ENCODE results near the gene WWTR1.
A peak's percentile ranks its signal among the peaks of the same experiment; 100 is the strongest.

Gene WWTR1

DNA sequence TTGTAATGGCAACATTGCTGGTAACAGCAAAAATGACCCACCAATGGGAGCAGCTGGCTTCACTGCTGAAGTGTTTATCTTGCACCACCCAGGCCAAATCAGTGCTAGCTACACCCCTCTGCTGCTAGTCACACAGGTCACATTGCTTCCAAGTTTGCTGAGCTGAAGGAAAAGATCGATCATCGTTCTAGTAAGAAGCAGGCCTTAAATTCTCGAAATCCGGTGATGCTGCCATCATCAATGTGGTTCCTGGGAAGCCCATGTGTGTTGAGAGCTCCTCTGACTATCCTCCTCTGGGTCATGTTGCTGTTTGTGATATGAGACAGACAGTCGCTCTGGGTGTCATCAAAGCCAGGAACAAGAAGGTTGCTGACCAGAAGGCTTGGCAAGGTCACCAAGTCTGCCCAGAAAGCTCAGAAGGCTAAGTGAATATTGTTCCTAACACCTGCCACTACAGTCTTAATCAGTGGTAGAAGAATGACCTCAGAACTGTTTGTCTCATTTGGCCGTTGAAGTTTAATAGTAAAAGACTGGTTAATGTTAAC, 162.2 kb downstream of the WWTR1 start:
- no peak for DNase-seq (ENCODE audit: low spot score)

DNA sequence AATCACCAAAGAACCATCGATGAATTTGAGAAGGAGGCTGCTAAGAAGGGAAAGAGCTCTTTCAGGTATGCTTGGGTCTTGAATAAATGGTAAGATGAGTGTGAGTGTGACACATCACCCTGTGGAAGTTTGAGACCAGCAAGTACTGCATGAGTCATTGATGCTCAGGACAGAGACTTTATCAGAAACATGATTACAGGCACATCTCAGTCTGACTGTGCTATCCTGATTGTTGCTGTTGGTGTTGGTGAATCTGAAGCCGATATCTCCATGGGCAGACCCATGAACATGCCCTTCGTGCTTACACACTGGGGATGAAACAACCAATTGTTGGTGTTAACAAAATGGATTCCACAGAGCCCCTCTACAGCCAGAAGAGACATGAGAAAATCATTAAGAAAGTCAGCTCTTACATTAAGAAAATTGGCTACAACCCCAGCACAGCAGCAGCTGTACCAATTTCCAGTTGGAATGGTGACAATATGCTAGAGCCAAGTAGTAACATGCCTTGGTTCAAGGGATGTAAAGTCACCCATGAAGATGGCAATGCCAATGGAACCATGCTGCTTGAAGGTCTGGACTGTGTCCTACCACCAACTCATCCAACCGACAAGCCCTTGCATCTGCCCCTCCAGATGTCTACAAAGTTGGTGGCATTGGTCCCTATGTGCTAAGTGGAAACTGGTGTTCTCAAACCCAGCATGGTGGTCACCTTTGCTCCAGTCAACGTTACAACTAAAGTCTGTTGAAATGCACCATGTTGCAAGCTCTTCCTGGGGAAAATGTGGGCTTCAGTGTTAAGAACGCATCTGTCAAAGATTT, 162.9 kb downstream of the WWTR1 start:
- no peak for DNase-seq (ENCODE audit: low spot score)

DNA sequence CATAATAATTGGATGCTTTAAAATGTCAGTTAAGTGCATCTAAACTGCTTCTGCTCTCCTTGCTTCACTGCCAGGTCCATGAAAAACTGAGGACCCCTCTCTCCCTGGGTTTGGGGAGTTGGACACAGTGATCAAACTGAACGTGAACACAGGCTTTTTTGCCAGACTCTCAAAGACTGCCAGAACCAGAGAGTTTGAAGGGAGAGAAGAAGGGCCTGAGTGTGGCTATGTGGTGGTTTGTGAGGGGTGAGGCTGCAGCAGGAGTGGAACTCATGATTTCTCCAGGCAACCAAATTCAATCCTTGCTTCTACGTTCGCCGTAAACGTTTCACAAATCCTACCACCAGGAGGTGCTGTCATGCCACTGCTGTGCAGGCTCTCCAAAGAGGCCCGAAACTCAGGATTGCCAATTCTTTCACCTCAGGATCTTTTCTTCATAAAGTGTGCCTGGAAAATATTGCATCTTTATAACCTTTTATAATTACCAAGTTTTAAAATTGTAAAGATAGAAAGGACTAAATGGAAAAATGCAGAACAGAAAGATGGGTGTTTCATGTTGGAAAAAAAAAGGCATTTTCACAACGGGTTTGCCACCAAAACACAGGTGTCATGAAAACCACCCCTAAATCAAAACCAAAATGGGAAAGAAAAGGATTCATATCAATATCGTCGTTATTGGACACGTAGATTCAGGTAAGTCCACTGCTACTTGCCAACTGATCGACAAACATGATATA, 163.6 kb downstream of the WWTR1 start:
- DNase-seq (ENCODE audit: low spot score) = peak; percentile 77

DNA sequence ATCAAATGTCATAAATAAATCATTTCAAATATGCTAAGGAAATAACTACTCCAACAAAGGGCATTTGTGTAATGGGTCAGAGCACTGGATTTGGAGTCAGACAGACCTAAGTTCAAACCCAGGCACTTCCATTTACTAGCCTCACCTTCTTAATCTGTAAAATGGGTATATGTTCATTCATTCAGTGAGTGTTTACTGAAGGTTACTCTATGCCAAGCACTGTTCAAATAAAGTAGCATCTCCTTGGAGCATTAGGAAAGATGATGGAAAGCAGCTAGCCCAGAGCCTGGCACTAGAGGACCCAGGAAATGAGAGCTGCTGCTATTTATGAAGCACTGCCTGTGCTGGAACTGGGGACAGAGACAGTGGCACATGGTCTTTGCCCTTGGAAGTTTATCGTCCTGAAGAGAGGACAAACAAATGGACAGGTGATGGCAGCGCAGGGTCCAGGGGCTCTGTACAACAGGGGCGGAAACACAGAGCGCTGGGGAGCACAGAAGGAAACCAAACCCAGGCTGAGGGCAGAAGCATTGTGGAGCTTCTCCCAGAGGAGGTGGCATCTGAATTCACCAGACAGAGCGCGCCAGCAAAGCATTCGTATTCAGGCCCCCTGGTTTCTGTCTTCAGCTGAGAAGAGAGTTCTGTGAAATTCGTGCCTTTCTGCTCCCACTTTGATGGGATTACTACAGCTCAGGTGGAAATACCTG, 164.4 kb downstream of the WWTR1 start:
- DNase-seq (ENCODE audit: low spot score) = no peak

DNA sequence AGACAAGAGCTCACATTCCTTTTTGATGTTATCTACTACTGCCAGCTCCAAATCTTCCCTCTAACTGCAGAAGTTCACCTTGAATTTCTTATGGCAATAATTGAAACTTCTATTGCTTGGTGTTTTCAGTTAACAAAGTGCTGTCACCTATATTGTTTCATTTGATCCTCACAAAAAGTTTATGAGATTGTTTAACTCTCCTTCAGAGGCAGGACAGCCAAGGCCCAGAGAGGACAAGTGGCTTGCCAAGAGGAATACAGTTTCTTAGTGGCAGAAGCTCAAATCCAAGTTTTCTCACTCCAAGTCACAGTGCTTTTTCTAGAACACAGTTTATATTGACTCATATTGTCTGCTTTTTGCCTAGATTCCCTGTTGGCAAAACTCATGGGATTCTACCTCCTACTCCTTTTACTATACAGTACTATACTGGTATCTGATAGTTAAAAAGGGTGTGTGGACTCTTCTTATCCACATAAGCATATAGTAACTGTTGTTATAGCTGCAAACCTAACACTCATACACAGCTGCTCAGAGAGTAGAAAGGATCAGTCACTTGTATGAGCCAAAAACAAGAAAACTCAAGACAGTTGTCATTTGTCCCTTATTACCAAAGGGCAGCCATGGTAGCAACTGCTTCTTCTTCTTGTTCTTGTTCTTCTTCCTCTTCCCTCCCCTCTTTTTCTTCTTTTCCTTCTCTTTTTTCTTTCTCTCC, 167.4 kb downstream of the WWTR1 start:
- no peak for DNase-seq (ENCODE audit: low spot score)

DNA sequence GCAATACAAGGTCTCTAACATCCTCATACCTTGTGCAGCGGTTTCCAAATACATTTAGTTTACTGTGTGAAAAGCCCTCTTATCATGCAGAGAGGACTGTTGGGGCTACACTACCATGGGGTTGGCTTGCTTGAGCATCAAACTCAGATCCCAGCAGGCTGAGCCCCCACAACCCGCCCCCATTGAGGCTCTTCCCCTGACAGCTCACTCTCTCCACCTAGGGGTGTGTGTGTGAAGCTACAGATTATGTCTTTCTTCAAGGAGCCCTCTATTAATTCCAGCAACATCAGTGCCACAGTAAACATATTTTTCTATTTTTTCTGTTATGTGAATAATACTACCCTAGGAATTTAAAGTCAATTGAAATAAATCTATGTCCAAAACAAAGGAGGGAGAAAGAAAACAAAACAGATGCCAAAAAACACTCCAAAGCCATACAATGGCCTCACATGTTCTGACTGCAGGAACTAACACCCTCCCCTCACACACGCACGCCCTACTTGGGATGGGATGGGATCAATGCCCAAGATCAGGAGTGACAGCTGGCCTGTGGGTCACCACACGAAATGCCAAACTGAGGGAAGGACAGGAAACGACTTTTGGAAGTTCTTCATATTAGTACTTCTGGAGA, 168.7 kb downstream of the WWTR1 start:
- no peak for DNase-seq (ENCODE audit: low spot score)

DNA sequence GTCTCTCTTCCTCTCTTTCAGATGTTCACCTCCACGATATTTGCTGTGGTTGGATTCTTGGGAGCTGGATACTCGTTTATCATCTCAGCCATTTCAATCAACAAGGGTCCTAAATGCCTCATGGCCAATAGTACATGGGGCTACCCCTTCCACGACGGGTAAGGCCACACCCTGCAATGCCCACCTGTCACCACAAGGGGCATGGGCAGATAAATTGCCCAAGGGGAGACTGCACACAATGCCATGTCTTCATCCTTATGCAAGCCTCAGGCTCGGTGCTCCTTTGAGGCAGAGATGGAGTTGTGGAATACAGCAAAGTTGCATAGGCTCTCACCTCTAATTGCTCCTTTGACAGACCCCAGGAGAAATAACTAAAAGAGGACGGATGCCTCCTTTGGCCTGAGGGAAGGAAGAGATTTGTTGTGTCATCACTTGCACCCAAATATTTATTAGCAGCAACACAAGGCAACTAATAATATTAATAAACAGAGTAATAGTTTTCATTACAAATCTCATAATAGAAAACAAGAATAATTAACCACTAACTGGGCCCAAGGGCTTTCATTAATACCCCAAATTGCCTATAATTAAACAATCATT, 170.1 kb downstream of the WWTR1 start:
- no peak for DNase-seq (ENCODE audit: low spot score)

DNA sequence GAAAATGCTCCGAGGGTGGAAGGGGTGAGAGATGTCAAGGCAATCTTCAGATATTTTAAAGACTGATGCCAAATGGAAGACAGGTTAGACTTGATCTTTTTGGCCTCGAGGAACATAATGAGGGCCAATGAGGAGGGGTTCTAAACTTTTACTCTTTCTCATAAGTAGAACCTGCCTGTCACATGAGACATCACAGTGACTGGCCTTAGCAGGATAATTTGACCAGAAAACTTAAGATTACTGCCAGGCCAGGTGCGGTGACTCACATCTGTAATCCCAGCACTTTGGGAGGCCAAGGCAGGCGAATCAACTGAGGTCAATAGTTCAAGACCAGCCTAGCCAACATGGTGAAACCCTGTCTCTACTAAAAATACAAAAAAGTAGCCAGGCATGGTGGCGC, 171.1 kb downstream of the WWTR1 start:
- DNase-seq (ENCODE audit: low spot score) = no peak

DNA sequence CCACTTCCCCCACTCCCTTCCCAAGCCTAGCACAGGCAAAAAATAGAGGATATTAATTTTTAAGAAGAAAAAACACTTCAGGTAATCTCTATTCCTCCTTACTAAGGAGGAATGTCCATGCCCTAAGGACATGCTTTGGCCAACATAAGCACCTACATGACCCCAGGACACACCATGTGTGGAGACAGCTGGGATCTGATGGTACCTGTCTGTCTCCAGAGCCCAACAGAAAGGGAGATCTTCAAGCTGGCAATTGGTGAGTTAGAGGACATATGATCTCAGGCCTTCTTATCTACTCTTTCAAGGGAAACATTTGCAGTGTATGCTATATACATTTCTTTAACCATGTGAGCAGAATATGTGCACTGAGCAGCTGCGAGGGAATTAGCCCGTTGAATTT, 176.3 kb downstream of the WWTR1 start:
- DNase-seq (ENCODE audit: low spot score) = no peak

DNA sequence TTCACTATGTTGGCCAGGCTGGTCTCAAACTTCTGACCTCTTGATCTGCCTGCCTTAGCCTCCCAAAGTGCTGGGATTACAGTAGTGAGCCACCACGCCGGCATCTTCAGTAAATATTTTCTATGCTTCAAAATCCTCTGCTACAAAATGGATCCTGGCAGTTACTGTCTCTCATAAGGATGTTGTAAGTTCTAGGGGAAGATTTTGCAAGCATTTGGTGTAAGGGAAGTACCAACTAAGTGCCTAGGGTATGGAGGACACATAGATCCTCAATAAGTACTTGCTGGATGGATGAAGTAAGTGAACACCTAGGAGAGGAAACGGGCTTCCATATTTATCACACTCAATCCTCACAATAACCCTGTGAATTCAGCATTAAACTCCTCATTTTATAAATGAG, 176.8 kb downstream of the WWTR1 start:
- no peak for DNase-seq (ENCODE audit: low spot score)

DNA sequence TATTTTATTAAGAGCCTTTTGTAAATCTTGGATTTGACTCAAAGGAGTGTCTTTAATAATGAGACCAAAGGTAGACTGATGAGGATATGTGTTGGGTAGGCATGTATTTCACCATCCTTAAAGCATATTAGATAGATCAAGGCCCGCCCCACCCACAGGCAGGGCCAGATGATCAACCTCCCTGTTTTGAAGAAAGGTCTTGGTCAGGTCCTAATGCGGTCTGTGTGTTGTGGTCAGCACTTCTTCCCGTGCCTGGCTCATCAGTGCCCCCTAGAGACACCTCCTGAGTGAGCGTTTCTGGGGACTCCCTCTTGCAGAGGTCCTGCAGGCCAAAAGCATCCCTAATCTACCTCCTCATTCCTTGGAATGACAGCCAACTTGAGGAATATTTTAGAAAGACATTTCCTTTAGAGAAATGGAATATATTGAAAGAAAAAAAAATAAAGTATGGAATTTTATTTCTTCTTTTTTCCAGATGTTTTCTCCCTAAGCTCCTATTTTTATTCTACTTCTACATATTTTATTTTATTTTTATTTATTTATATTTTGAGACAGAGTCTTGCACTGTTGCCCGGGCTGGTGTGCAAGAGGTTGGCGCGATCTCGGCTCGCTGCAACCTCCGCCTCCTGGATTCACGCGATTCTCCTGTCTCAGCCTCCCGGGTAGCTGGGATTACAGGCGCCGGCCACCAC, 177.4 kb downstream of the WWTR1 start:
- peak; percentile 68 for DNase-seq (ENCODE audit: low spot score)

DNA sequence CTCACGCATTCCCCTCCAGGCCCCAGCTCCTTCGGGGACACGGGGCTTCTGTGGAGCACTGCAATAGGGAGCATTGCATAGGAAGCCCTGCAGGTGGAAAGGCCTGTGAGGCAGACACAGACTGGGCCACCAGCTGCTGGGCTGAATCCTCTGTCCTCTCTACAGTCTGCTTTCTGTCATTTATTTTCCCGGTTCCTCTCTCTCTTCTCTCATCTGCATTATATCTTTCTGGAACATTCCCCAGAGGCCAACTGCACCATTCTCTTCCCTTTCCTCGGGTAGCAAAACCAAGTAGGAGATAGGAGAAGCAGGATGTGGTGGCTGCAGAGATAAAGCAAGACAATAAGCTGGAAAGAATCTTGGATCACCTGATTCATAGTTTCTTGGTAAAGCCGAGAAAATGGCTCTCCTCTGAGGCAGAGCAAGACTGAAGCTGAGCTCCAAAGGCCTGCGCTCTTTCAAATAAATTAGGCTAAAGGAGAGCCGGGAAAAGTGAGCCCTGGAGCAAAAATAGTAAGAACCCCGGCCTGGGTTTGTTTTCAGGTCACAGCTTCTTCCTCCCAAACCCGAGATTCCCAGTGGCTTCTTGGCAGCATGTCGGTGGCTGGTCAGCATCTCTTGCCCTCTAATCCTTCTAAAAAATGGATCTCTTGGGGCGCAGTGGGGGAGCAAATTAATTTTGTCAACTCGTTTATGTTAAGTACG, 178.1 kb downstream of the WWTR1 start:
- no peak for DNase-seq (ENCODE audit: low spot score)

DNA sequence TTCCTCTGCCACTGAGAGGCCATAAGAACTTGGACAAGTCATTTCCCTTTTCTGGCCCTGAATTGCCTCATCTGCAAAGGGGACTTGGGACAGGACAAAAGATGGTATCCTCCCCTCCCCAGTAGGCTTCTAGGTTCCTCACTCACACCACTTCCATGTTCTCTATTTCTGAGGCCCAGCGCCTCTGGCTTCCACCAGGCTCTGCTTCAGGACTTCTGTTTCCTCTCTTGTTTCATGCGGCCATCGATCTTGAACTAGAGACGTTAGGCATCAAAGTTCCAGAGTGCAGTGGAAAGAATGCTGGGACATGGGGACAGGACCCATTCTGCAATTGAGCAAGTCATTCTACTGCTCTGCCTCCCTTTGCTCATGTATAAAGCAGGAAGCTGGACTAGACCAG, 181.6 kb downstream of the WWTR1 start:
- no peak for DNase-seq (ENCODE audit: low spot score)

DNA sequence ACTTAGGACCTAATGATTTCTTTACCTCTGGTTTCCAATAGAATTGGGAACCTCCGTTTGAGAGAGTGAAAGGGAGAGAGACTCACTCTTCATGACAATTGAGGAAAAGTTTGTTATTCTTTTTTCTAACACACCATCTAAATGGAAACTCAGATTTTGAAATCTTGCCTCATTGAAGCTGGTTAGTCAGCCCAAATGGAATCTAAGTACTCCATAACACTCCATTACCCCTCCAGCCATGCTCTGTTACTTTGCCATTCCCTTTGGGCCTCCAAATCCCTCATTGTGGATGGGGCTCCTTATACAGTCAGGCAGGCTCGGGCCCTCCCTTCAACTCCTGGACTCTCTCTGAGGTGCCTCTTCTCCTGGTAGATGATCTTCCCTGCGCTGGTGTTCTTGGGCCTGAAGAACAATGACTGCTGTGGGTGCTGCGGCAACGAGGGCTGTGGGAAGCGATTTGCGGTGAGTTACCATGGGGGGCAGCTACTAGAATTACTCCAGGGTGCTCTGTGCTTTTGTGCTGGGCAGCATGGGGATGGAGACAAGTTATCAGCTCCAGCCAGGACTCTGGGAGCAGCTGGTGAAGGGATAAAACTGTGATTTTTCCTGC, 182.3 kb downstream of the WWTR1 start:
- no peak for DNase-seq (ENCODE audit: low spot score)

DNA sequence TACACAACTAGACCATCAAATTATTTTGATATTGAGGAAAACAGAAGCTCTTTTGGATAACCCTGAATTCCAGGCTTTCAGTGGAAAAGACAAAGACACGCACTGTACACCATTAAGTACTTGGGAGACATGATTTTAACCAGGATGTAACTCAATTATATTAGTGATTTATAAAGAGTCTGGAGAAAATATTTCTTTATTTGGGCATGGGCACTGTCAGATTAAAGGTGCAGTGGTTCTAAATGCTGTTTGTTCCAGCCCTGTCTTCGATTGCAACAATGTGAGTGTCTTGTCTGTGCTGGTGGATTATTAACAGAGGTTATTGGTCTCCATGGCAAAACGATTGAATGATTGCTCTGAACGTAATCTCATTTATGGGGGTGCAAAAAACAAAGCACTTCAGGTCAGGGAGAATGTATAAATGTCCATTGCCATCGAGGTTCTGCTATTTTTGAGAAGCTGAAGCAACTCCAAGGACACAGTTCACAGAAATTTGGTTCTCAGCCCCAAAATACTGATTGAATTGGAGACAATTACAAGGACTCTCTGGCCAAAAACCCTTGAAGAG, 183.5 kb downstream of the WWTR1 start, which contains the start of gene TM4SF4:
TM4SF4 (plus strand) TSS at position 448 of the 568 bp plus-strand sequence. CDS start 181 bp downstream, outside the sequence.
- no peak for DNase-seq (ENCODE audit: low spot score)

DNA sequence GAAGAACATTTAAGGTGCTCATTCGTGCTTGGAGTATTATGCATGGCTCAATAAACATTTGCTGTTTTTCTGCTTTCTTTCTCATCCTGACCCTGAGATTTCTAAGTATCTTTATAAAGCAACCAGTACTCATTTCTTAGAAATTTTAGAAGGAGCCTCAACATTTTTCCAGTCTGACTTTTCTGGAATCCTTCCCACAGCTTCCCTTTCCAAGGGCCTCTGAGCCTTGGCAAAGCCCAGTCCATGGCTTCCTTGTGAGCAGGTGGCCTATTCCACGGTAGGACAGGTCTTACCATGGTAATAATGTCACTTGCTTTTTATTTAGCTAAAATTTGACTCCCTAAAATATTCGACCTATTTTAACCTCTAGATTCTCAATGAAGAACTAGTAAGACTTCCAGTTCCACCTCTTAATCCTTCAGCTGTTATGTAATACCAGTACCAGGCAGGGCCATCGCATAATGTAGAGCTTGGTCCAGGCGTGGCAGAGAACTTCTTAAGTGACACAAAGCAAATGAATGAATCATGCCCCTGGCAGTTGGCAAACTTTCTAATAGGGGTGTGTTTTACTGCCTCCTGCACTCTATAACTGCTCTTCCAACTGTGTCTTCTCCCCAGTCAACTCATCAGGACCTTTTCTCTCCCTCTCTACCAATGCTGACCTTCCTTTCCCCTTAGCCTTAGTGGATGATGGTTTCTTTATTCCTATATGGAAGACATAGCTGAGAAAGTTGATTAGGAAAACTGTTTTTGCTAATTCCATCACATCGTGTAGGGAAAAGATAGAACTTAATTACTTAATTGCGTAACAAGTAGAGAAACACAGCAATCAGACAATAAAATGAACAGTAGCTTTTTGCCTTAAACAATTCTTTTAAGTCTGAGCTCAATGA, 184.2 kb downstream of the WWTR1 start:
- DNase-seq (ENCODE audit: low spot score) = no peak

DNA sequence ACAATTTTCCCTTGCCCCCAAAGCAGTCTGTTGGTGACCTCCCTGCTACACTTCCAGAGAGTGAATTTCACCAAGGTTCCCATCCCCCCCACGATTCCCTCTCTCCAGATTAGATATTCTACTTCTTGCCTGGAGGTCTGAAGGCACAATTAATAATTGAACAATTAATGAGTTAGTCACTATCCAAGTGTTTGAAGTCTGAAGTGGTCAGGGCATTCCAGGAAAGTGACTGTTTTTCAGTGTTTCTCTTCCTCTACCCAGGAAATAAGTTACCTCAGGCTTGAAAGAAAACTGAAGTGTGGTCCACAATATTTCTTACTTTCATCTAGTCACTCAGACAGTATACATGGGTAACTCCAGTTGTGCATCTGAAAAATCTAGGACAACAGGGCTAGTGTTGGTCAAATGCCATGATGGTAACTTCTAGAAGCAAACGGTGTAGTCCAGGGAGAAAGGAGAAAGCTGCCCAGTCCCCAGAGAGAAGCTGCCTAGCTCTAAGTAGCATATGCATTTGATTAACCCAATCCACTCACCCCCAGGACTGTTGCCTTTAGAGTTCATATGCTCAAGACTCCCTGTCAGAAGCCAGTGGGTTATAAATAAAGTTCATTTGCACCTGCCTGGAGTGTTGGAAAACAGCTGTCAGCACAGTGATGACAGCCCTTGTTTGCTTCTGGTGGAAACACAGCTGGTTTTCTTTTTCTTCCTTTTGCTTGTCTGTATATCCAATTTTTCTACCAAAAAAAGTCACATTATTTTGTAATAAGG, 185.6 kb downstream of the WWTR1 start:
- DNase-seq (ENCODE audit: low spot score) = no peak
